NCI-H128 (cell line): ENCODE data around the gene OVCH1.
"Not testable (repeated sequence)": the region's sequence is repeated elsewhere in the genome, so short reads cannot be mapped to it uniquely, and the experiment has no call there.

Source experiments
- DNase-seq: peaks from one replicate; lab custom pipeline; 2025; ENCODE audit not compliant: unreplicated experiment; lab: John Stamatoyannopoulos, UW

Gene OVCH1

DNA sequence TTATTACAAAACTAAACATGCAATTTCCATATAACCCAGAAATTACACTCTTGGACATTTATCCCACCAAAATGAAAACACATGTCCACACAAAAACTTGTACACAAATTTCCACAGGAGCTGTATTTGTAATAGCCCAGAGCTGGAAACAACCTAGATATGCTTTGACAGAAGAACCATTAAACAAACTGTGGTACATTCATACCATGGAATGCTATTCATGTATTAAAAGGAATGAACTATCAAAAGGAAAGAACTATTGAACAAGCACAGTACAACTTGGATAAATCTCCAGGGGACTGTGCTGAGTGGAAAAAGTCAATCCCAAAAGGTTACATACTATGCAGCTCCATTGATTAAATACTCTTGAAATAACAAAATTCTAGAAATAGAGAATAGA is 80.7 kb downstream of the OVCH1 start:
- DNase-seq, result no peak

DNA sequence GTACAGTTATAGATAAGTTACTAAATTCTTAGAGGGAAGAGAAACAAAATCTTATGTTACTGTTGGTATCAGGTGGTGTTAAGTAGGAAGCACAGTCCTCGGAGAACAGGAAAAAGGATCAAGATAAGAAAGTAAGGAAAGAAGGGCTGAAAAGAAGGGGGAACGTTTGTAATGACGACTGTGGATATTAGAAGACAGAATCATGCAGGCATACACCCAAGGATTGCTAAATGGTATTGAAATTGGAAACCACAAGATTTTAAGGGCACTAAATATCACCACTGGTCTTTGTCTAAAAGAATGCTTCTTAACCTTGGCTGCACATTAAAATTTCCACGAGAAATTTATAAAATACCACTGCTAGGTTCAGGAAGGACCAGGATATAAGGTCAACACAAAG is 82.4 kb downstream of the OVCH1 start:
- no peak for DNase-seq

DNA sequence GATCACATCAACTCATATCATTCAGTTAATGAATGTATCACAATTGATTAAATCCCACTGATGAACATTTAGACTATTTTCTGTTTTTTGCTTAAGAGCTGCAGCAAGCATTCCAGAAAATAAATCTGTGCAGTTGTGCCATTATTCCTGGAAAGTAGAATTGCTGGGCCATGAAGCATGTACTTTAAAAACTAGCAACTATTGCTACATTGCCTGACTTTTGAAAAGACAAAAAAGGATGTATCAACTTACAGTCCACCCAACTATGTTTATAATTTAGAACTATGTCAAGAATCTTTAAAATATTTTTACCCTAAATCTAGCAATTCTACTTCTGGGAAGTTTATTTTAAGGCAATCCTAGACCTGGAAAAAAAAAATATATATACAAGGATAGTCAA is 83.1 kb downstream of the OVCH1 start:
- no peak for DNase-seq

DNA sequence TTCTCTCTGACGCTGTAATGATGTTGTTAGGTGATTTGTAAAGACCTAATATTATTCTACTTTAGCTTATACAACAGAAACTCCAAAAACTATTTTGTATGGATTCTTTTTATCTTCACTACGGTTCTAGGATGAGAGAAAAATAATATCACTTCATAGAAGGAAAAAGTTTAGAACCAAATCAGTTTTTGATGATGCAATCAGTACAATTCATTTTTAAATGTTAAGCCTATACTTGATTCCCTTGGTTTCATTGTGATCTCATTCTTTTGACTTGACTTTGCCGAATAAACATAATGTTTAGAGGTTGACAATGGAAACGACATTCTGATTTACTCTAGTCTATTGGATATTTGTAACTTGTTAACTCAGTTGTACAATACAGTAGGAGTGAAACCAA is 91.9 kb downstream of the OVCH1 start:
- DNase-seq, result no peak

DNA sequence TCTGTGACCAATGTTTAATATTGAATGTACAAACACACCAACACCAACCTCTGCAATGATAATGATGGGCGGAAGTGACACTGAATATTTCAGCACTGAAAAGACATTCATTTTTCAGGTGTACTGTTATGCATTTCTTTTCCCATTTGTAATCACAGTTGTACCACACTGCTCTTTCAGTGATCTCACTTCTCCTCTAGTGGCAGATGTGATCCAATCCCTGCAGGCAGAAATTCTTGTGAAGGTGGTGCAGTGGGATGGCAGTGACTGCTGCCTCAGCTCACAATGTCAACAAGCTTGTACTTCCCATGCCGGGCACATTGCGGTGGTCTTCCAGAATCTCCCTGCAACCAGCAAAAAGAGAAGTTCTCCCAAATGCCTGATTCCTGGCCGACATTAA is 93.5 kb downstream of the OVCH1 start:
- no peak for DNase-seq

DNA sequence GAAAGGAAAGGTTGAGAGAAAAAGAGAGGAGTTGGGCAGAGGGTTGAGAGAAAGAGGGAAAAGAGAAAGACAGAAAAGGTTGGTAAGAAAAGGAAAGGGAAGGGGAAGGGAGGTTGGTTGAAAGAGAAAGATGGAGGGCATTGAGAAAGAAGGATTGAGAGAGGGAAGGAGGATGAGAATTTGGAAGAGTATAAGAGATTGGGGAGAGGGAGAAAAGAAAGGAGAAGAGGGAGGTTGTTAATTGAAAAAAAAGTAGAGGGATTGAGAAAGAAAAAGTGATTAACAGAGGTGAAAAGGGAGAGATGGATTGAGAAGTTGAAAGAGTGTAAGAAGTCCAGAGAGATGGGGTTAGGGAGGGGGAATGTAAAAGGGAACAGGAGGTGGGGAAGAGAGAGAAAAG is 95.0 kb downstream of the OVCH1 start:
- no peak for DNase-seq

DNA sequence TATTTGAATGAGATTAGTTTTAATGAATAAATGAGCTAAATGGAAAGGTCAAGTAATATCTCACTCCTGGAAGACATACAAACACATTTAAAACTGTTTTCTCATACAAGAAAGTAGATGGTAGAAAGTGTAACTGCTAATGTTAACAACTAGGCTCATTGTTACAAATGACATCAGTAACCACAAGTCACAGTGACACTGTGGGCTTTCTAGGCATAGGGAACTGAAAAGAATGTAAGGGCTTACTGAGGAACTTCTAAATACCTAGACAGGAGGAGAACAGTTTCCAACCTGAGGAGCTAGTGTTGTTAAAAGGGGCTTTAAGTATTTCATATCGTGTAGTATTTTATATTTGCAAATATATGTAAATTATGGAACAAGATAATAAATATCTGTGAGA is 99.0 kb downstream of the OVCH1 start:
- DNase-seq, result no peak

DNA sequence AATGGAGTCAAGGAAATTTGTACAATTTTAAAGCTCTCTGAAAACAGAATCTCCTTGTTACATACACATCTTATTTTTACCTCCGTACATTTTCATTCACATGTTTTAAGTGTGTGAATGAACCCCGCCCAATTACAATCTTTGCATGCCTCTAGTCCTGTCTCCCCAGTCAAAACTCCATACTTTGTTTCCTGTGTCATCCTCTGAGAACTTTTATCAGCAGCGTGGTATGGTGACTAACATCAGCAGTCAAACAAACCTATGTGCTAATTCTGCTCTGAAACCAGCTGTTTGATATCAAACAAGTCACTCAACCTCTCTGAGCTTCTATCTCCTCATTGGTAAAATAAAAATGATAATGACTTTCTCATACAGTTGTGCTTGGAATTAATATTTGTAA is 100.7 kb downstream of the OVCH1 start:
- no peak for DNase-seq

DNA sequence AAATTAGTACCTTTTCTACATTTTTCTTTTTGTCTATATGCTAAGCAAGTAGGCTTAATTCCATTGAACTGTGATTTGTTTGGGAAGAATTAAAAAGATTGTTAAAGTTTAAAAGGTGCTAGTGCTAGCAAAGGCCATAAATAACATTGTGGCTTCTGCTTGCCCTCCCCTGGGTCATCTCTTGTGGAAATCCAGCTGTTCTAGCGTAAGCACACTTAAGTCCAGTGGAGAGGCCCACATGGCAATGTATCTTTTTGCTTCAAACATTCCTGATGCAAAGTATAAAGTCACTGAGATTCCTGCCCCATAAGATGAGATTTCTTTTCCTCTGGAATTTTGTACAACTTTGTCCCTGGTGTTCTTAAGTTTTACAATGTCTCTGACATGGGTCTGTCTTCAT is 102.1 kb downstream of the OVCH1 start:
- no peak for DNase-seq

DNA sequence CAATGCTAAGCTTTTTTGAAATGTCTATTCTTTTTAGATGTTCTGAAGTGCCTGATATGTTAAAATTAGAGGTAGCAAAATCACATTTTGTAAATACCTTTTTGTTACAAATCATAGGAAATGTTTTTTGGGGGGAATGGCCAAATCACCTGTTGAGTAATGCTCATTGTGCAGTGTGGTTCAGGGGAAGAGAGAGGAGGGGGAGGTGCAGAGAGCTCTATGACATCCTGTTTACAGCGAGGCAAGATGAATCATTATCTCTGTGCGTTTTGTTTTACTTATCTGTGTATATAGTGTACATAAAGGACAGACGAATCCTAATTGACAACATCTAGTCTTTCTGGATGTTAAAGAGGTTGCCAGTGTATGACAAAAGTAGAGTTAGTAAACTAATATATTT is 107.1 kb downstream of the OVCH1 start:
- DNase-seq, result not testable (repeated sequence)

DNA sequence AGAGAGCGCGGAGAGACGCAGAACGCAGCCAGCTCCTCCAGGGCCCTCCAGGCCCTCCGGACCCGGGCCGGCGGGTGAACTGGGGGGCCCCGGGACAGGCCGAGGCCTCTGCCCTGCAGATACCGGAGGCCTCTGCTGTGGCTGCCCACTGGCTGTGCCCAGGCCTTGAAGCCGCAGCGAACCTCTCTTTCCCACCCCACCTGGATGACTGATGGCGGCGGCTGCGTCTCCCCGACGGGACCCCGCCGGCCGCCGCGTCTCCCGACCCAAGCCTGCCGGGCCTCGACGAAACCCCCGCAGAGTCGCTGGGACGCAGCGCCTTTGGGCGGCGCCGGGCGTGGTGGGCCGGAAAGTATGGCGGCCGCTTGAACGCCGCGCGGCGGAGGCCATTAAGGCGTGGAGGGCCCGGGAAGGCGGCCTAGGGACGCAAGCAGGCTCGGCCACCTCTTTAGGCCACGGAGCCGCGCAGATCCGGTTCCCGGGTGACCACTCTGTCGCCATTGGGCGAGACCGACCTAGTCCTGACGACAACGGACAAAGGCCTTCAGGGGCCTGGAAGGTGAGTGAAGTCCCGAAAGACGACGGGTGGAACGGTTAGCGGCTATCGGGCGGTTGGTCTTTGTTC is 108.1 kb downstream of the OVCH1 start:
- no peak for DNase-seq

DNA sequence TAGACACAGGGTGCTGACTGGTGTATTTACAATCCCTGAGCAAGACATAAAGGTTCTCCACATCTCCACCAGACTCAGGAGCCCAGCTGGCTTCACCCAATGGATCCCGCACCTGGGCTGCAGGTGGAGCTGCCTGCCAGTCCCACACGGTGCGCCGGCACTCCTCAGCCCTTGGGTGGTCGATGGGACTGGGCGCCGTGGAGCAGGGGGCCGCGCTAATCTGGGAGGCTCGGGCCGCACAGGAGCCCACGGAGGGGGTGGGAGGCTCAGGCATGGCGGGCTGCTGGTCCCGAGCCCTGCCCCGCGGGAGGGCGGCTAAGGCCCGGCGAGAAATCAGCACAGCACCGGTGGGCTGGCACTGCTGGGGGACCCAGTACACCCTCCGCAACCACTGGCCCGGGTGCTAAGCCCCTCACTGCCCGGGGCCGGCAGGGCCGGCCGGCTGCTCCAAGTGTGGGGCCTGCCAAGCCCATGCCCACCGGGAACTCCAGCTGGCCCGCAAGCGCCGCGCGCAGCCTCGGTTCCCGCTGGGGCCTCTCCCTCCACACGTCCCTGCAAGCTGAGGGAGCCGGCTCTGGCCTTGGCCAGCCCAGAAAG is 111.3 kb downstream of the OVCH1 start:
- DNase-seq, result not testable (repeated sequence)

DNA sequence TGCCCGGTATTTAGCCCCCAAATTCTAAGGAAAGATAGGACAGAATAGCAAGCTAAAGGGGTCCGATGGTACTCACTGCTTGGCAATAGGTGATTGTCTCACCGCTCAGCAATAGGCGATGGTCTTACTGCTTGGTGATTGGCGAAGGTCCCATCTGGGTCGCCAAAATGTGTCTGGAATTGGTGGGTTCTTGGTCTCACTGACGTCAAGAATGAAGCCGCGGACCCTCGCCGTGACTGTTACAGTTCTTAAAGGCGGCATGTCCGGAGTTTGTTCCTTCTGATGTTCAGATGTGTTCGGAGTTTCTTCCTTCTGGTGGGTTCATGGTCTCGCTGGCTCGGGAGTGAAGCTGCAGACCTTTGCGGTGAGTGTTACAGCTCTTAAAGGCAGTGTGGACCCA is 112.3 kb downstream of the OVCH1 start:
- DNase-seq, result not testable (repeated sequence)

DNA sequence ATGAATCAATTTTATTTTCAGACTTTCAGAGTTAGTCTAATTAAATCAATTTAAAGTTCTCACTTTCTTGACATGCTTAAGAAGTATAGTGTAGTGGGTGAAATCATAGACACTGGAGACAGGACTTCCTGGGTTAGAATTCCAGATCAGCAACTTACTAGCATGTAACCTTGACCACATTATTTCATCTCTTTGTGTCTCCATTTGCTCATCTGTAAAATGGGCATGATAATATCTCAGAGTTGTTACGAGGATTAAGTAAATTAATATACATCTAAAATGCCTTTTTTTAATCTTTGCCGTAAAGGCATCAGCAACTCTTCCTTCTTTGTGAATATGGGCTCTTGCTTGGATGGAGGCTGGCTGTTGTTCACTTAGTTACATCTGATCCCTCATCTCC is 115.2 kb downstream of the OVCH1 start:
- DNase-seq, result no peak

DNA sequence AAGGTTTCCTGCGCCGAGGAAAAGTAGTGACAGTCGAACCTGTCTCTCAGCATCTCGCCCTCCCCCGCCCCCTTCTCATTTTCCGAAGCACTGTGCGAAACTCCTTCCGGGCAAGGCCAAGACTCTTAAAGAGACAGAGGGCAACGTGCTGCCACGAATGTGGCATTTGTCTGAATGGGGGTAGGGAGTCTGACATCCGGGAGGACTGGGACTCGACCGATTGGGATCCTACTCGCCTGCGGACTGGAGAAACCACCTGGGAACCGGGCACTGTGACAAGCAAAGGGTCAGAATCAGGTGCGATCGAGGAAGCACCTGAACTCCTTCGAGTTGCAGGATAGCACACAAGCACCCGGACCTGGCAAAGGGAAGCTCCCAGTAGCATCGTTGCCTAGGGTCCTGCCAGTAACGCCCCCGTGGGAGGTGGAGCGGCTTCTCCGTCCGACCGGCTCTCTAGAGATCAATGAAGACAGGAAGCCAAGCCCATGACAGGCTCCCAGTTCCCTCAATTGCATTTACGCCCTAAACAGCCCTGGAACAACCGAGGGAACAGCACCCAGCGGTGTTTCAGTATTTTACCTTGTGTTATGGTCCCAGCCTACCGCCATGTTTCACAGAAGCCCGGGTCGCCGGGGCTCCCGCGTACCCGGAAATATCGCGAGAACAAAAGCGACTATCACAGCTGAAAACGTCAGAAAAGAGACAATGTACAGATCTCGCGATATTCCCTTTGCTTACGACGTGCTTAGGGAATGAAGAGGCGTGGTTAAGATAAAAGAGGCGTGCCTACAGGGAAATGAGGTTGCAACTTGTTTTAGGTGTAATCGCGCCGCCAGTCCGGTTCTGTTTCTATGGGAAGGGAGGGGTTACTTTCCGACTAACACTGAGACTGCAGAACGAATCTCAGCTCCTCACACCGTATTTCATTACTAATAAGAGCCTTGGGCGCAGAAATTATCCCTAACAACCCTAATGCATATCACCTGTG is 116.7 kb downstream of the OVCH1 start, which contains the start of gene ERGIC2:
Gene ERGIC2 (minus strand): TSS at position 637 of the 988 bp plus-strand sequence. CDS start 9,539 bp downstream, outside the sequence.
- DNase-seq, result peak; percentile 99
